Islet precursor cell (in vitro differentiated cells): ENCODE data around the gene OR4F29.
"Not testable (repeated sequence)": the region's sequence is repeated elsewhere in the genome, so short reads cannot be mapped to it uniquely, and the experiment has no call there.

ENCODE experiments used
- DNase-seq: peaks from one replicate; pipeline ENCODE4 v3.0.0-alpha.2; 2018

OR4F29 gene

GRCh38 chr1:451578-451977, at the start of gene OR4F29:
TSS of gene OR4F29 (minus strand) at chr1:451678. CDS start at chr1:451678, 0 bp downstream.
- DNase-seq, result not testable (repeated sequence)
